HCT116 (cell line): Measurements from ENCODE around the gene TMEM178A.

Source experiments
- CTCF ChIP-seq, 3 experiments: fragments of 200-600 bp in 1 of 3; sonication (generic) in 1 of 3; IDR thresholded peaks in 2 of 3; conservative IDR thresholded peaks in 1 of 3; 2 replicates each; pipeline ENCODE4 v1.5.1; 2012 to 2017; ENCODE audit warnings: low read depth in 2 of 3, low read length in 2 of 3, antibody characterized with exemption in 1 of 3, borderline replicate concordance in 1 of 3, control low read depth in 1 of 3, mild to moderate bottlenecking in 1 of 3, mixed read lengths in 1 of 3, mixed run types in 1 of 3, moderate library complexity in 1 of 3; ENCODE audit not compliant: insufficient read depth in 1 of 3
- EZH2 ChIP-seq: fragments of 200-600 bp; sonication (generic); IDR thresholded peaks from 2 replicates; pipeline ENCODE4 v1.6.1; 2017; ENCODE audit warnings: antibody characterized with exemption, mixed run types
- EZH2phosphoT487 ChIP-seq: fragments of 200-600 bp; IDR thresholded peaks from 2 replicates; pipeline ENCODE4 v1.6.1; 2018; ENCODE audit warnings: antibody characterized with exemption, borderline replicate concordance
- JUND ChIP-seq: IDR thresholded peaks from 2 replicates; pipeline ENCODE4 v1.6.1; 2012
- MAX ChIP-seq: IDR thresholded peaks from 2 replicates; pipeline ENCODE4 v1.6.1; 2012
- POLR2A ChIP-seq: IDR thresholded peaks from 2 replicates; pipeline ENCODE4 v1.7.0; 2011; ENCODE audit warnings: borderline replicate concordance; ENCODE audit not compliant: insufficient read depth, insufficient read length; ENCODE audit errors: extremely low read depth
- POLR2AphosphoS5 ChIP-seq: IDR thresholded peaks from 2 replicates; pipeline ENCODE4 v1.6.1; 2011; ENCODE audit warnings: mild to moderate bottlenecking, low read depth, low read length, moderate library complexity
- RAD21 ChIP-seq: IDR thresholded peaks from 2 replicates; pipeline ENCODE4 v1.6.1; 2012; ENCODE audit warnings: low read depth, mild to moderate bottlenecking
- SIN3A ChIP-seq: IDR thresholded peaks from 2 replicates; pipeline ENCODE4 v1.6.1; 2012; ENCODE audit warnings: low read depth
- SRF ChIP-seq: IDR thresholded peaks from 2 replicates; pipeline ENCODE4 v1.6.1; 2012; ENCODE audit warnings: low read depth
- YY1 ChIP-seq: IDR thresholded peaks from 2 replicates; pipeline ENCODE4 v1.6.1; 2011; ENCODE audit warnings: low read length, low read depth, moderate library complexity, mild to moderate bottlenecking; ENCODE audit not compliant: insufficient replicate concordance; ENCODE audit errors: extremely low read depth
- ZNF274 ChIP-seq: fragments of 200-500 bp; sonication (Bioruptor generic); IDR thresholded peaks from 2 replicates; pipeline ENCODE4 v1.6.1; 2014; ENCODE audit warnings: mild to moderate bottlenecking, low read depth, low read length, inconsistent platforms

GRCh38 chr2:39693245-39693644 is 27.5 kb downstream of the TMEM178A start:
- no peak for TF ChIP-seq JUND
- no peak for TF ChIP-seq EZH2
- no peak for TF ChIP-seq CTCF (IDR thresholded peaks at IDR 0.05 in 2 of 3, conservative IDR thresholded peaks at IDR 0.05 in 1 of 3; ENCODE audit: borderline replicate concordance in 1 of 3, insufficient read depth in 1 of 3, low read depth in 2 of 3, low read length in 2 of 3)
- no peak for TF ChIP-seq YY1
- TF ChIP-seq SRF, result no peak
- TF ChIP-seq RAD21, result no peak
- TF ChIP-seq ZNF274, result no peak
- no peak for TF ChIP-seq POLR2A
- no peak for TF ChIP-seq EZH2phosphoT487
- TF ChIP-seq POLR2AphosphoS5, result no peak
- no peak for TF ChIP-seq MAX
- TF ChIP-seq SIN3A, result no peak
